ENCODE results near the gene AUP1. TPM values are rescaled to one million over a fixed set of nuclear protein-coding genes. Genes with fewer than 3 reads are reported as not detected.

The AUP1 gene
- total and polyA plus RNA-seq, 9 of the 15 experiments (the other 6 are each of a cell fraction or from before 2014, with no cell fraction given): 70.7 to 245 (median 165) TPM

- TF ChIP-seq ARID4B (CRISPR knock-in tag; IDR thresholded peaks at IDR 0.05) (no peak), ZNF3 (CRISPR knock-in tag; IDR thresholded peaks at IDR 0.05) (no peak), SIN3B (IDR thresholded peaks at IDR 0.05; ENCODE audit: low read depth) (no peak), BMI1 (IDR thresholded peaks at IDR 0.05; ENCODE audit: low read length) (no peak), NR2C2 (CRISPR knock-in tag; IDR thresholded peaks at IDR 0.05) (peak; percentile 60; the same call in 1 of the 2 replicates), NR2C2 (tag; IDR thresholded peaks at IDR 0.05) (peak; percentile 86), ZNF408 (CRISPR knock-in tag; IDR thresholded peaks at IDR 0.05; ENCODE audit: low read depth) (no peak), ZNF12 (CRISPR knock-in tag; IDR thresholded peaks at IDR 0.05) (no peak), CC2D1A (IDR thresholded peaks at IDR 0.05) (no peak), ATF7 (IDR thresholded peaks at IDR 0.05) (peak; percentile 69), THRAP3 (IDR thresholded peaks at IDR 0.05; ENCODE audit: borderline replicate concordance) (no peak), MTA3 (IDR thresholded peaks at IDR 0.05; ENCODE audit: borderline replicate concordance) (no peak), ZBTB43 (CRISPR knock-in tag; IDR thresholded peaks at IDR 0.05) (no peak), KAT8 (IDR thresholded peaks at IDR 0.05; ENCODE audit: low read depth) (no peak), ADNP (tag; IDR thresholded peaks at IDR 0.05) (no peak), SP2 (IDR thresholded peaks at IDR 0.05; ENCODE audit: extremely low read depth, low read depth, low read length, poor library complexity, severe bottlenecking) (no peak), CCAR2 (IDR thresholded peaks at IDR 0.05; ENCODE audit: low read depth, low read length) (no peak), ZNF140 (CRISPR knock-in tag; IDR thresholded peaks at IDR 0.05) (no peak), CBX3 (IDR thresholded peaks at IDR 0.05; ENCODE audit: borderline replicate concordance in 1 of 2, low read length in 2 of 2) (peak in 1 of 2 experiments; percentile 69; a peak in 1 of 3 replicates), PTTG1 (tag; IDR thresholded peaks at IDR 0.05; ENCODE audit: low read depth) (no peak), CHD2 (IDR thresholded peaks at IDR 0.05; ENCODE audit: low read depth, low read length) (no peak), IFI16 (CRISPR knock-in tag; IDR thresholded peaks at IDR 0.05) (no peak), ZBTB7A (IDR thresholded peaks at IDR 0.05; ENCODE audit: borderline replicate concordance, control insufficient read depth, low read depth, low read length) (no peak)
- TF ChIP-seq, protein P1, sequence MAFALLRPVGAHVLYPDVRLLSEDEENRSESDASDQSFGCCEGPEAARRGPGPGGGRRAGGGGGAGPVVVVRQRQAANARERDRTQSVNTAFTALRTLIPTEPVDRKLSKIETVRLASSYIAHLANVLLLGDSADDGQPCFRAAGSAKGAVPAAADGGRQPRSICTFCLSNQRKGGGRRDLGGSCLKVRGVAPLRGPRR (CRISPR knock-in tag; IDR thresholded peaks at IDR 0.05): no peak
Observed at GRCh38 chr2:74525717-74526648, 3.5 kb downstream of the AUP1 start, which contains the start of gene DQX1 (continued).

All from K562 (cell line).